ENCODE data around the gene GJD4.

GJD4 gene

DNA sequence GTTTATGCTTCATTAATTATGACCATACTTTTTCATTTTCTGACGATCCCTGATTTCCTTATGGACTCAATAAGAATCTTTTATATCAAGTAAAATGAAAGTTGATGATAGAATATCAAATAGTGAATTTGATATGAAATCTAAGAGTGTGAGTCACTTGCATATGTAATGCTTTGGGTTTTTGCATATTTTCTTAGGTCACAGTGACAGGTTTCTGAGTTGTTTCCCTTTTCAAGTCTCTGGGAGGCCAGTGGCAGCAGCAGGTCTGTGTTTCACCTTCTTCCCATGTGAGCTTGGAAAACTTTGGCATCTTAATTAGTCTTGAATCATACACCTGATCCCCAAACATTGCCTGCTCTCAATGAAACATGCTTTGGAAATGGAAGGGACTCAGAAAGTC is 34.7 kb upstream of the GJD4 start:
- no peak overlapping the region for H3K4me3 ChIP-seq (ENCODE audit: low read depth, low read length)
- TF ChIP-seq, protein P1, sequence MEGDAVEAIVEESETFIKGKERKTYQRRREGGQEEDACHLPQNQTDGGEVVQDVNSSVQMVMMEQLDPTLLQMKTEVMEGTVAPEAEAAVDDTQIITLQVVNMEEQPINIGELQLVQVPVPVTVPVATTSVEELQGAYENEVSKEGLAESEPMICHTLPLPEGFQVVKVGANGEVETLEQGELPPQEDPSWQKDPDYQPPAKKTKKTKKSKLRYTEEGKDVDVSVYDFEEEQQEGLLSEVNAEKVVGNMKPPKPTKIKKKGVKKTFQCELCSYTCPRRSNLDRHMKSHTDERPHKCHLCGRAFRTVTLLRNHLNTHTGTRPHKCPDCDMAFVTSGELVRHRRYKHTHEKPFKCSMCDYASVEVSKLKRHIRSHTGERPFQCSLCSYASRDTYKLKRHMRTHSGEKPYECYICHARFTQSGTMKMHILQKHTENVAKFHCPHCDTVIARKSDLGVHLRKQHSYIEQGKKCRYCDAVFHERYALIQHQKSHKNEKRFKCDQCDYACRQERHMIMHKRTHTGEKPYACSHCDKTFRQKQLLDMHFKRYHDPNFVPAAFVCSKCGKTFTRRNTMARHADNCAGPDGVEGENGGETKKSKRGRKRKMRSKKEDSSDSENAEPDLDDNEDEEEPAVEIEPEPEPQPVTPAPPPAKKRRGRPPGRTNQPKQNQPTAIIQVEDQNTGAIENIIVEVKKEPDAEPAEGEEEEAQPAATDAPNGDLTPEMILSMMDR (IDR thresholded peaks at IDR 0.05; ENCODE audit: low read depth, low read length), result no peak

DNA sequence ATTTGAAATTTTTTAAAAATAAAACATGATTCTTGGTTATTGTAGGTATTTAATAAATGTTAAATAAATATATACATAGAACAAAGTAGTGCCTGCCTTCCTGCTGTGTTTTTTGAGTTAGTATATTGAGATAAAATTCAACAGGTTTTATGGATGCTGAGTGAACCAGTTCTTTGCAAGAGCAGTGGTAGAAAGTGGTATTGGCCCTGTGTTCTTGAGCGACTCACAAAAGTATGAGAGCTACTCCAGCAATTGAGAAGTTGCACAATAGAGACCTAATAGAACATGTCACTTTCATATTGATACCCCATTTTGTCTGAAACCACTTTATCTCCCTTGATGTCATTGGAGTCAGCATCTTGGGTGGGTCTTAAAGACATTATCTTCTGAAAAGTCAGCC is 32.6 kb upstream of the GJD4 start:
- H3K4me3 ChIP-seq (ENCODE audit: low read depth, low read length), result no peak overlapping the region
- TF ChIP-seq, protein P1 (IDR thresholded peaks at IDR 0.05; ENCODE audit: low read depth, low read length), result no peak

DNA sequence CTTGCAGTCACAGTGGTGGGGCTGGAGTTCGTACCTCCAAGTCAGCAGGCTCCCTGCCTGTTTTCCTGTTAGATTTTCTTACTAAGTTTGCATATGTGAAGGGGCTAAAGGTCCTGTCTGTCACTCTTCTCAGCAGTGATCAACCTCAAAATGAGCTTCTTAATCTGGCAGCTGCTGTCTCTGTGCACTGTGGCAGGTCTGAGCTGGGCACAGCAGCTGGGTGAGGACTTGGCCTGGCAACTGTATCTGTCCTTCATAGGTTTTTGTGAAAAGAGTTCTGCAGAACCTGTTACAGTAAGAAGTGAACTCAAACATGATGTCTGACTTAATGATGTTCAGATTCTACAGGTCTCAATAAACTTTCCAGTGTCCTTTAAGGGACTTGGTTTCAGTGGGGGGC is 31.3 kb upstream of the GJD4 start:
- H3K4me3 ChIP-seq (ENCODE audit: low read depth, low read length), result no peak overlapping the region
- TF ChIP-seq, protein P1 (IDR thresholded peaks at IDR 0.05; ENCODE audit: low read depth, low read length), result no peak

DNA sequence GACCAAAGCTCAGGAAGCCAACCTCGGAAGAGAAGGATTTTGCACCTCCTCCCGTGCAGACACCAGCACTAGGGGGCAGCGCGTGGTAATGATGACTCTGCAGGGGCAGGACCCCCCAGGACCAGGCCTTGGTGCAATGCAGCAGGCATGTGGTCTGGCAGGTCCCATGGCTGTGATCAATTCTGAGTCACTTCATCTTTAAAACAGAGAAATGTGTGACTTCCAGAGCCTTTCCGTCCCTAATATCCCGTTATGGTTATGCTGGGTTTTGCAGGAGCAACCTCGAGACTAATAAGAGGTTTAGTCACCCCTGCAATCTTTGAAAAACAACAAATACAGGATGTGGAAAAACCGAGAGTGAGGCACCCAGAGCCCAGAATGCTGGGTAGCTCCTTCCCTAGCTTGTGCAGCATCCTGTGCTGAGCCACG is 30.2 kb upstream of the GJD4 start:
- no peak overlapping the region for H3K4me3 ChIP-seq (ENCODE audit: low read depth, low read length)
- TF ChIP-seq, protein P1 (IDR thresholded peaks at IDR 0.05; ENCODE audit: low read depth, low read length), result 0 out of 2 replicates have a peak, but pooled peaks have one; percentile 22

DNA sequence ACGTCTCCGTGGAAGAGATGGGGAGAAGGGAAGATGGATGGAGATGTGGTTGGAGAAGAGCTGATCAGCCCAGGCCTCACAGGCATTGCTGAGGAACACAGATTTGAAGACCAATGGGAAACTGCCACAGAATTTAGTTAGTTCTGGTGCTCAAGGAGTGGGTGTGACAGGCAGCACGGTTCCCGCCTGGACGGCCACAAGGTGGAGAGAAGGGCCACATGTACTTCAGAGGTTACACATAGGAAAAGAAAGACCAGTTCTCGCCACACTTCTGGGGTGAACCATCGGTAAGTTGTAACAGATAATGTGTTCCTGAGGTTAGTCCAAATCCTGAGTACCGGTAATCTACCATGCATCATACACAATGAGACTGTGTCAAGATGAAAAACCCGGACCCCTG is 29.5 kb upstream of the GJD4 start:
- H3K4me3 ChIP-seq (ENCODE audit: low read depth, low read length), result no peak overlapping the region
- TF ChIP-seq, protein P1 (IDR thresholded peaks at IDR 0.05; ENCODE audit: low read depth, low read length), result no peak

DNA sequence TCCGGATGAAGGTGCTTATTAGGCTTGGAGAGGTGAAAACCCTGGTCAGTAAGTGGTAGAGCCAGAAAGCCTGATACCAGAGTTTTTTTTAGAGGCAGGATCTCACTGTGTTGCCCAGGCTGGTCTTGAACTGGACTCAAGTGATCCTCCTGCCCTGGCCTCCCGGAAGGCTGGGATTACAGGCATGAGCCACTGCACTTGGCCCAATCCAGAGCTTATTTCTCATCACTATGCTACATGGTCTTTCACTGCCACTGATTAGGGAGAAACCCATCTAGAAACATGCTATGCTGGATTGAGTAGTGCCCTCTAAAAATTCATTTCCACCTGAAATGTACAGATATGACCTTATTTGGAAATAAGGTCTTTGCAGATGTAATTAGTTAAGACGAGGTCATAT is 28.4 kb upstream of the GJD4 start:
- TF ChIP-seq, protein P1 (IDR thresholded peaks at IDR 0.05; ENCODE audit: low read depth, low read length), result no peak
- no peak overlapping the region for H3K4me3 ChIP-seq (ENCODE audit: low read depth, low read length)

DNA sequence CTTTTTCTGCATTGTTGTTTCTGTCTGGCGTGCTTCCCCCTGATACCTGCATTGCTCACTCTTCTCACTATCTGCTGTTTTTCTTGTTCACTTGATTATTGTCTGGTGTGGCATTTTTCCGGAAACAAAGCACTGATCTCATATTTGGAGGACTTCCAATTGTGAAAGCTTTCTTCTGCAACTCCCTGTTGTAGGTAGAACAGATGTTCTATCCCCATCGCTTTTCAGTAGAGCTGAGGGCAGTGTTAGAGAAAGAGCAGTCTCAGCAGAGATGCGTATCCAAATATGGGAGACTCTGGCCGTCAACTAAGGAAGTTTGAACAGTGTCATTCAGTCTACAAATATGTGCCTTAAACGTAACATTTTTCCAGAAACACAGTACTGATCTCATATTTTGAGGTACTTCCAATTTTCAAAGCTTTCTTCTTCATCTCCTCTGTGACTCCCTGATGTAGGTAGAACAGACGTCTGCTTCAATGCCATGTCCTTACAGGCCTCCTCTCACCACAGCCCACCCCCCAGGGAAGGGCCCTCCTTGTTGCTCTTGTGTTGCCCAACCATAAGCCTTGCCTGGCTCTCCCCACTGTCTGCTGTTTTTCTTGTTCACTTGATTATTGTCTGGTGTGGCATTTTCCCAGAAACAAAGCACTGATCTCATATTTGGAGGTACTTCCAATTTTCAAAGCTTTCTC is 27.1 kb upstream of the GJD4 start:
- TF ChIP-seq, protein P1 (IDR thresholded peaks at IDR 0.05; ENCODE audit: low read depth, low read length), result no peak
- no peak overlapping the region for H3K4me3 ChIP-seq (ENCODE audit: low read depth, low read length)
